ENCODE data around the gene TRPM2.
A peak's percentile ranks its signal among the peaks of the same experiment; 100 is the strongest.

The TRPM2 gene

GRCh38 chr21:44450999-44451398, 97.6 kb downstream of the TRPM2 start:
- DNase-seq, result no peak

- DNase-seq, result no peak
Measured at GRCh38 chr21:44453120-44453519, 99.7 kb downstream of the TRPM2 start.

- no peak for DNase-seq
Measured at GRCh38 chr21:44454058-44454457, 100.6 kb downstream of the TRPM2 start.

GRCh38 chr21:44454747-44455523, 101.5 kb downstream of the TRPM2 start, which contains the start of gene LRRC3:
TSS of gene LRRC3 (plus strand) at chr21:44455510. CDS start at chr21:44456645, 1,135 bp downstream.
- DNase-seq, result peak; percentile 78

- DNase-seq, result peak; percentile 41
Measured at GRCh38 chr21:44455524-44456213, 102.2 kb downstream of the TRPM2 start.

GRCh38 chr21:44456214-44456914, 102.9 kb downstream of the TRPM2 start:
- no peak for DNase-seq

- no peak for DNase-seq
Measured at GRCh38 chr21:44456915-44457736, 103.7 kb downstream of the TRPM2 start.

GRCh38 chr21:44458971-44459711, 105.7 kb downstream of the TRPM2 start:
- no peak for DNase-seq

- DNase-seq, result no peak
Measured at GRCh38 chr21:44459712-44460440, 106.5 kb downstream of the TRPM2 start.

- no peak for DNase-seq
Measured at GRCh38 chr21:44460441-44460755, 107.0 kb downstream of the TRPM2 start.

GRCh38 chr21:44461005-44461404, 107.6 kb downstream of the TRPM2 start:
- no peak for DNase-seq

GRCh38 chr21:44461464-44462001, 108.1 kb downstream of the TRPM2 start:
- DNase-seq, result no peak

GRCh38 chr21:44462086-44462833, 108.8 kb downstream of the TRPM2 start:
- no peak for DNase-seq

- DNase-seq, result no peak
Measured at GRCh38 chr21:44462834-44463200, 109.4 kb downstream of the TRPM2 start.

GRCh38 chr21:44463724-44464123, 110.3 kb downstream of the TRPM2 start:
- no peak for DNase-seq

GRCh38 chr21:44464351-44464750, 110.9 kb downstream of the TRPM2 start:
- no peak for DNase-seq

GRCh38 chr21:44466351-44466954, 113.0 kb downstream of the TRPM2 start:
- no peak for DNase-seq

- DNase-seq, result no peak
Measured at GRCh38 chr21:44466996-44467858, 113.8 kb downstream of the TRPM2 start.

GRCh38 chr21:44467859-44468195, 114.4 kb downstream of the TRPM2 start:
- DNase-seq, result no peak

Measured in activated naive CD4-positive, alpha-beta T cell treated with Interleukin-2 at 50 U/mL for 16 hours (primary cell).